NOMO-1 treated with DMSO at 0.1 percent for 48 hours (cell line): Measurements from ENCODE around the gene RAB3C.

Experiments
- DNase-seq: peaks from one replicate; lab custom pipeline; 2025; ENCODE audit not compliant: unreplicated experiment; lab: John Stamatoyannopoulos, UW

Gene RAB3C

GRCh38 chr5:58825441-58825840, 242.6 kb downstream of the RAB3C start:
- no peak for DNase-seq

- DNase-seq: no peak
Observed at GRCh38 chr5:58825899-58826298, 243.0 kb downstream of the RAB3C start.

GRCh38 chr5:58827463-58827862, 244.6 kb downstream of the RAB3C start:
- no peak for DNase-seq

DNA sequence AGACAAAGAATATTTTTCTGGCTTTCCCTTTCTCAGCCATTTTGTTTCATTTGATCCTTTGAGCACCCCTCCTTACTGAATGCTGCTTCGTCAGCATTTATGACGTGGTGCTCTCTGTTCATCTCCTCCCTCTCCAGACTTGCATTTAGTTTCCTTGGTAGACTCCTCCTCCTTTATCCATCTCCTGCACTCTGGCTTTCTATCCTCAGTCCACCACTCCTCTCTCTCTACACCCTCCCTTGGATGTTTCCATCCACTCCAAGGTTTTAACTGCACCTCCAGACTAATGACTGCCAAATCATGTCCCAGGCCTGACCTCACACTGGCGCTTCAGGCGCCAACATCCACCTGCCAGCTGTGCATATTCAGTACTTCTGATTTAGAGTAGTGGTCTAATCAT, 245.4 kb downstream of the RAB3C start:
- DNase-seq: no peak

DNA sequence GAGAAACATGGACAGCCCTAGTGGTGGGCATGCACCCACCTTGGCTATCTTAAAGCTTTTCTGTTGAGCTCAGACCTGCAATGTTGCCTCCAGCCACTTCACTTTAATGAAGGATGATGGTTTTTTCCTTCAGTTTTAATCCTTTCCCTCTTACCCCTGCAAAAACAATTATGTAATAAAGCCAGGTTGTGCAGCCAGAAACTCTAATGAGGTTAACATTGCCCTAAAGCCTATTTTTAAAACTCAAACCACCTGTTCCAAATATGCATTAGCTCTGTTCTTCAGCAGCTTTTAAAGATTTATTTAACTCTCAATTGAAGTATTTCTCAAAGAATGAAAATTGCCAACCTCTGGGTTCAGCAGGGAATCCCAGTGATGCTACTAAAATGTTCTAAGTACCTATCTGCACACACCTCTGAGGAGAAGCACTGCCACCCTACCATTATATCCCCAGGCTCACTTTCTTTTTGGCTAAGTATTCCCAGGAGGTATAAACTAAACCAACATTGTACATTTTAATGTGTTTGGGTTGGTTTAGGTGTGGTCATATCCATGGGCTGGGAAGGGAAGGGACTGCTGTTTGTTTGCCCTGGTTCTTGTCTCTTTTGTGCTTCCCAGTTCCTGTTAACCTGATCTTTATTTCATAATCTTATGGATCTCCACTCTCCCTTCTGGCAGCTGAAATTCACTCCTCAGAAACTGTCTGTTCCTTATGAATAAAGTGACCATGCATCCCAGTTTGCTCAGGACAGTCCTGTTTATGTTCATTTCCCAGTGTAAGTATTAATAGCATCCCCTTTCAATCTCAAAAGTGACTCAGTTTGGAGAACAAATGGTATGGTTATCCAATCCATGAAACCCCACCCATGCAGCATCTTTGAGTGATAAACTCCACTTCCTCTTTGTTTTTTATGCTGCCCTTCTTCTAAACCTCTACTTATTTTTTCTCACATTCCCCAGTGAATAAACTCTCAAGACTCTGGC, 251.7 kb downstream of the RAB3C start:
- peak; percentile 10 for DNase-seq

- DNase-seq: no peak
Observed at GRCh38 chr5:58836351-58836750, 253.5 kb downstream of the RAB3C start.

DNA sequence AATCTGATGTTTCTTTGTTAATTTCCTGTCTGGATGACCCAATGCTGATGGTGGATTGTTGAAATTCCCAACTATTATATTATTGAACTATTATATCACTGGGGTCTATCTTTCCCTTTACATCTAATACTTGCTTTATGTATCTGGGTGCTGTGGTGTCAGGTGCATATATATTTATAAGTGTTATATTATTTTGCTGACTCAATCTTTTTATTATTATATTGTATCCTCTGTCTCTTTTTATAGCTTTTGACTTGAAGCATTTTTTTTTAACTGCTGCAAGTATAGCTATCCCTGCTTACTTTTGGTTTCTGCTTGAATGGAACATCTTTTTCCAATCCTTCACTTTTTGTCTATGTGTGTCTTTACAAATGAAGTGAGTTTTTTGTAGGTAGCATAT, 255.9 kb downstream of the RAB3C start:
- no peak for DNase-seq

GRCh38 chr5:58842852-58843251, 260.0 kb downstream of the RAB3C start:
- DNase-seq: peak; percentile 13

GRCh38 chr5:58844395-58844794, 261.5 kb downstream of the RAB3C start:
- DNase-seq: no peak

- DNase-seq: no peak
Observed at GRCh38 chr5:58847041-58847440, 264.2 kb downstream of the RAB3C start.

- DNase-seq: no peak
Observed at GRCh38 chr5:58849223-58849622, 266.3 kb downstream of the RAB3C start.

- DNase-seq: peak; percentile 71
Observed at GRCh38 chr5:58849921-58850667, 267.2 kb downstream of the RAB3C start.

GRCh38 chr5:58851153-58851552, 268.3 kb downstream of the RAB3C start:
- DNase-seq: no peak

GRCh38 chr5:58851571-58851970, 268.7 kb downstream of the RAB3C start:
- DNase-seq: no peak

DNA sequence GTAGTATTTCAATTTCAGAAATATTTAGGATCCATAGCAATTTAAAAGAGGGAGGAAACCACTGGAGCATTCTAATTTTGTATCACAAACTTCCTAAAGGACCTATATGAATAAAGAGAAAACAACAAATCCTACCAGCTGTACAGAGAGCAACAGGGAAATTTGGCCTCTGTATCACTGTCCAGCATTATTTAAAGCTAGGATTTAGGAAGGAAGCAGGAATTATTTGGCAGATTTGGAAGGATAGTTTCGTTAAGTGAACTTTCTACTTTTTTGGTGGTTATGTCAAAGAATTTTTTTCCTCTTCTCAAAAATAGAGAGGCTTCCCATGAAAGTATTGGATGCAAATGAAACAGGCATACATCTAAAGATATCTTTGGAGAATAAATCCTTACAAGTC, 269.7 kb downstream of the RAB3C start:
- DNase-seq: no peak

DNA sequence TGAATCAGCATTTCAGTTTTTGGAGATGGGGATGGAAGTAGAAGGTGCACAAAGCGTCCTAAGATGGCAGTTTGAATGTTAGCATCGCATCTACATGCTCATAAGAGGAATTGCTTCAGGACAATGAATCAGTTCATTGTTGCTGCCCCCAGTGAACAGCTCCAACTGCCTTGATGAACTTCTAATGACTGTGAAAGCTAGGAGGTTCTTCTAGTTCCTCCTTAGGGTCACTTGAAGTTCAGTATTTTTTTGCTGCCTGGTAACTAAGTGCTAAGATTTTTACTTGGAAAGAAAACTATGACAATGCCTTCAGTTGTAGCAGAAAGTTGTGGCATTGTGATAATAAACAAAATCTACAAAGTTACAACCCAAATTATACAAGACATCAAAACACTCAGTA, 271.6 kb downstream of the RAB3C start:
- DNase-seq: peak; percentile 80

- DNase-seq: peak; percentile 22
Observed at GRCh38 chr5:58855851-58856739, 273.2 kb downstream of the RAB3C start.

GRCh38 chr5:58857609-58858008, 274.7 kb downstream of the RAB3C start:
- DNase-seq: no peak

GRCh38 chr5:58860680-58861079, 277.8 kb downstream of the RAB3C start:
- peak; percentile 77 for DNase-seq

DNA sequence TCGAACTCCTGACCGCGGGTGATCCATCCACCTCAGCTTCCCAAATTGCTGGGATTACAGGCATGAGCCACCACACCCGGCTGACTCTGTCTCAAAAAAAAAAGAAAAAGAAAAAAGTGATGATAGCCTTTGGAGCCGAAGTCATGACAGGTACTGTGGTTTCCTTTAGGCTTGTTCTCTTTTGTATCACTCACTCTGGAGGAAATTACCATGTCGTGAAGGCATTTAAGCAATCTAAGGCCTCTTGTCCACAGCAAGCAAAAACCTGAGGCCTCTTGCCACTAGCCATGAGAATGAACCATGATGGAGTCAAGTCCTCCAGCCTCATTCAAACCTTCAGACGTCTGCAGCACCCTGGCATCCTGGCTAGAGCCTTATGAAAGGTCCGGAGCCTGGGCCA, 286.1 kb downstream of the RAB3C start:
- no peak for DNase-seq

DNA sequence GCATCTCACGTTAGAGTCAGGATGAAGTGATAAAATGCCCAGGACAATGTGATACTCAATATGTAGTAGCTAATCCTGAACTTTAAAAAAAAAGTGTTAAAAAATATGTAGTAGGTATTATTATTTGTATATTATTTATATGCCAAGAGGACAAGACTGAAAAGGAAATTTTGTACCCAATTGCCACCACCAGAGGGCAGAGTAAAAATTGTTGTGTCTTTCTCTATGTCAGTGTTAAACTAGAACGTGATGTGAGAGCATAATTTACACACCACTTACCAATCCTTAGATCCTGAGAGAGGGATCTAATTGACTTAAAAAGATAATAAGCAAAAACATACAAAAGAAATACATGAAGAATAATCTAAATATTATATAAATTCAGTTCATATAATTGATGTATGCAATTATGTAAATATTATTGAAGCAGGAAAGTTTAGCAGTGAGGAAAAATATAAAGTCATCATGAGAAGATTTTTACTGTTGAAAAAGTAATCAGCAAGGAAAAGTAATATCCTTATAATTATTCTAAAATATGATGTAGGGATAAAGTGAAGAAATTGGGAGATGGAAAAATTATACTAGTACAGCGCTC, 288.9 kb downstream of the RAB3C start:
- DNase-seq: peak; percentile 19
